Measurements from ENCODE around the gene MICAL3. TPM values are rescaled to one million over a fixed set of nuclear protein-coding genes. Genes with fewer than 3 reads are reported as not detected.

Gene MICAL3
- total RNA-seq, 1 donor from 2014 or later, result 36.9 TPM

DNA sequence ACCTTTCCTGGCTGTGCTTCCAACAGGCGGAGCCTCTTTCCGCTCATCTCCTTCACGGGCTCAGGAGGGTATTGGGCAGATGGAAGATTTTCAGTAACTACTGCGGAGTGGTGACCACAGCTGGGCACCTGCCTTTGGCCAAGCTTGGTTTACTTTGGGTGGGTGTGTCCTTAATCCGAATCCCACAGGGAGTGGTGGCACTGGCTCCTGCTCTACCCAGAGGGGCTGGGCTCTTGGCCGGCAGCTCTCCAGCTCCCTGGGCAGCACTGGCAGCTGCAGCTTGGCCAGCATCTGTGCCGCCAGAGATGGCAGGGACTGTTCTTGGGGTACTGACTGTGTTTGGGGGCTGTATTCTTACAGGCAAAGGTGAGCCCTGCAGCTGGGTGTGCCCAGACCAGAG lies 279.9 kb downstream of the MICAL3 start:
- Histone ChIP-seq H3K9me3 (no peaks in the 10 kb centered on the region), H3K4me3 (no peak overlapping the region)
- DNase-seq (ENCODE audit: low spot score in 2 of 2), result no peak

DNA sequence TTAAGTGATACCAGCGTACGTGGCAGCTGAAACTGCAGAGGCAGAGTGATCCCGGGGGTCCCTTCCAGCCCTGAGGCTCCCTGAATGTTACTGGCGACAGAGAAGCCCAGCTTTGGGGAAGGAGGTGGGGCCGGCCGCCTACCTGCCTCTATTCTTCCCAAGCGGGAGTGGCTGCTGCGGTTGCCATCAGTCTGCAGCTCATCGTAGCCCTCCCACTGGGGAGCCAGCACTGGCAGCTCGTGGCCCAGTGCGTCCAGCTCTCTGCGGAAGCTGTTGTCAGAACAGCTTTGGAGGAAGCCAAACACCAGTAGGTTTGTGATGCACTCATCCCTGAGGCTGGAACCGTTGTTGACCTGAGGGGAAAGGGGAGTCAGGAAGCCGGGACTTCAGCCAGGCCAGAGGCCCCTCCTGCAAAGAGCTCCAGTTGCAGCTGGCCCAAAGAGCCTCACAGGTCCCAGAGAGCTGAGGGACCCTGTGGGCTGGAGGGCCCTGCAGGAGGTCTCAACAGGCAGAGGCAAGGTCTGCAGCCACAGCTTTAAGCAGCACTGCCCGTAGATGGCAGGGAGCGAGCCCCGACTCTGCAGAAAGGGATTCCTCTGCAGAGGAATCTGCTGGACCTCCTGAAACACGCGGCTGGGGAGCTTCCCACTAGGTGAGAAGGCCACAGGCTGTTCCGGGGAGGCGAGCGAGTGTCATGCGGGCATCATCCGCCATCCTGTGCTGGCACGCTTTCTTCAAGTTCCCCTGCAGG lies 280.5 kb downstream of the MICAL3 start:
- Histone ChIP-seq H3K27ac (no peak overlapping the region), H3K4me1 (no peaks in the 10 kb centered on the region), H3K9me3 (no peaks in the 10 kb centered on the region), H3K36me3 (no peaks in the 10 kb centered on the region), H3K4me3 (no peak overlapping the region), H3K27me3 (no peaks in the 10 kb centered on the region)
- DNase-seq (ENCODE audit: low spot score in 2 of 2), result no peak
- TF ChIP-seq, protein P1, sequence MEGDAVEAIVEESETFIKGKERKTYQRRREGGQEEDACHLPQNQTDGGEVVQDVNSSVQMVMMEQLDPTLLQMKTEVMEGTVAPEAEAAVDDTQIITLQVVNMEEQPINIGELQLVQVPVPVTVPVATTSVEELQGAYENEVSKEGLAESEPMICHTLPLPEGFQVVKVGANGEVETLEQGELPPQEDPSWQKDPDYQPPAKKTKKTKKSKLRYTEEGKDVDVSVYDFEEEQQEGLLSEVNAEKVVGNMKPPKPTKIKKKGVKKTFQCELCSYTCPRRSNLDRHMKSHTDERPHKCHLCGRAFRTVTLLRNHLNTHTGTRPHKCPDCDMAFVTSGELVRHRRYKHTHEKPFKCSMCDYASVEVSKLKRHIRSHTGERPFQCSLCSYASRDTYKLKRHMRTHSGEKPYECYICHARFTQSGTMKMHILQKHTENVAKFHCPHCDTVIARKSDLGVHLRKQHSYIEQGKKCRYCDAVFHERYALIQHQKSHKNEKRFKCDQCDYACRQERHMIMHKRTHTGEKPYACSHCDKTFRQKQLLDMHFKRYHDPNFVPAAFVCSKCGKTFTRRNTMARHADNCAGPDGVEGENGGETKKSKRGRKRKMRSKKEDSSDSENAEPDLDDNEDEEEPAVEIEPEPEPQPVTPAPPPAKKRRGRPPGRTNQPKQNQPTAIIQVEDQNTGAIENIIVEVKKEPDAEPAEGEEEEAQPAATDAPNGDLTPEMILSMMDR (IDR thresholded peaks at IDR 0.05), result no peak
- intact Hi-C loops (cut with DNase I), result no loop called here

More for the DNA sequence above, 279.9 kb downstream of the MICAL3 start:
- TF ChIP-seq, protein P1 (IDR thresholded peaks at IDR 0.05), result no peak
- H3K27me3 ChIP-seq, result no peaks in the 10 kb centered on the region
- intact Hi-C loops (cut with DNase I), result no loop called here
- no peaks in the 10 kb centered on the region for H3K36me3 ChIP-seq
- no peaks in the 10 kb centered on the region for H3K4me1 ChIP-seq
- H3K27ac ChIP-seq, result no peak overlapping the region

DNA sequence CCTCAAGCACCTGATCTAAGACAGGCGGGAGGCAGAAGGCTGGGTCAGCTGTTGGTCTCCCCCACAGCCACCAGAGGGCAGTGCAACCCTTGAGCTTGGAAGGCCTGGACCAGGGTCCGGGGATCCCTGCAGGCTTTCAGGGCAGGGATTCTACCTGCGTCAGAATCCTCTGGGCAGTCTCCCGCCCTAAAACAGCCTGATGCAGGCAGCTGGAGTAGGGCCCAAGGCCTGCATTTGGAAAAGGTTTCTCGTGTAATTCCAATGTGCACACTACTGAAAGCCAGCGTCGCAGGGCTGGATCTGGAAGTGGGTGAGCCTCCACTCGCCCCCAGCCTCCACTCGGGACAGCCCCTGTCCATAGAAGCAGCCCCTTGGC lies 281.8 kb downstream of the MICAL3 start:
- Histone ChIP-seq H3K9me3 (no peaks in the 10 kb centered on the region), H3K27me3 (no peaks in the 10 kb centered on the region), H3K27ac (no peak overlapping the region), H3K36me3 (no peaks in the 10 kb centered on the region), H3K4me3 (no peak overlapping the region), H3K4me1 (no peaks in the 10 kb centered on the region)
- TF ChIP-seq, protein P1 (IDR thresholded peaks at IDR 0.05), result peak; percentile 31 to 69 (median 68)
- DNase-seq (ENCODE audit: low spot score in 2 of 2), result no peak
- intact Hi-C loops (cut with DNase I), result no loop called here

DNA sequence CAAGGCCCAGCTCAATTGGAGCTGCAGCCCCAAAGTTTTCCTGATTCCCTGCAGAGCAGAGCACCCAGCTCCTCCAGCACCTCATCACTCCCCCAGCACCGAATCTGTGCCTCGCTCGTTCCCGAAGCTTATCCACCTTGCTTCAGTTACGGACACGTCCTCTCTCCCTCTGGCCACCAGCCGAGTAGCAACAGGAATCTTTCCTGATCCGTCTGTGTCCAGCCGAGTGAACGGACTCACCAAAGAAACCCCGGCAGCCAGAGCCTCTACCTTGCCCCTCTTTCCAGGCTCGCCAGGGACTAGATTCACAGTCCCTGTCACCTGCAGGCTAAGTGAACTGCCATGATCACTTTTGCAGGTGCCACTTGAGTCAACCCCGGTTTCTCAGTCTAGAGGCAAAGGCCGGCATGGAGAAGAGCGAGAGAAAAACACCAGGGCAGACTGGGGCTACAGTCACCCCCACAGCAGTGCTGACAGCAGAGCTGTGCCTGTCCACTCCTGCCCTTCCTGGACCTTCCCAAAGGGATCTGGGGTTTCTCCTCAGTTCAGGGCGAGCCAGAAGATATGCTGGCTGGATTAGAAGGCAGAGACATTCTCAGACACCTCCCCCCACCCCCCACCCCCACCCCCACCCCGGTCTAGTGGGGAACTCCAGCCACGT lies 282.4 kb downstream of the MICAL3 start:
- Histone ChIP-seq H3K4me1 (no peaks in the 10 kb centered on the region), H3K9me3 (no peaks in the 10 kb centered on the region), H3K4me3 (no peak overlapping the region), H3K36me3 (no peaks in the 10 kb centered on the region), H3K27ac (no peak overlapping the region), H3K27me3 (no peaks in the 10 kb centered on the region)
- intact Hi-C loops (cut with DNase I), result no loop called here
- TF ChIP-seq, protein P1 (IDR thresholded peaks at IDR 0.05), result no peak
- no peak for DNase-seq (ENCODE audit: low spot score in 2 of 2)

DNA sequence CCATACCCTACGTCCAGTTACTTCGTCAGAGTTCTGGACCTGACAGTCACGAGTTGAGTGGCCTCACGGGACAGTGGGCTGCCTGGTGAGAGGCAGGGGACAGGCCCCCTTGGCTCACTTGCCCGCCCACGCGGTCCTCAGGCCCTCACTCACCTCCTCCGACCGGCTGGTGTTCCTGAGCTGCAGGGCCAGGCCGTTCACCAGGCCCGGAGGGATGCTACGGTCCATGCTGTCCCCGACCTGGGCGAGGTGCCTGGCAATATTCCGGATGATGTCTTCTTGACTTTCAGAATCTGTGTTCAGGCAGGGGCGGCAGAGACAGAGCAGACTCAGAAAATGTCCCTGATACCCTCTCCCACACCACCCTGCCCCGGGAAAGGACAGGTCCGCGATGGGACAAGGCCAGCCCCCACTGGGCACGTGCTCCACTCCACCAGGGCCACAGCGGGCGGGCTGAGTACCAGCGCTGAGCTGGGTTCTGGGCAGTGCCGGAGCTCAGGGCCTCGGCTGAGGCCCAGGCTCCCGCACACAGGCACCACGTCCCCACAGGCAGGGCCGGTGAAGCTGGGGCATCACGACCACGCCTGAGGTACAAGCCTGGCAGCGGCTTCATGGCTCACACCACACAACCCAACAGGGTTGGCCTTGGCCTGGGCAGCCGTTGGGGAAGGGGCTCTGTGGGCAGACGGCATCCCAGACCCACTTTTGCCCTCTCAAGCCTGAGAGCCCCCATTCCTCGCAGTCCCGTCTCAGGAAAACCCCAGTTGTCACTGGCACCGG lies 285.0 kb downstream of the MICAL3 start:
- no peaks in the 10 kb centered on the region for H3K4me1 ChIP-seq
- no peak for DNase-seq (ENCODE audit: low spot score in 2 of 2)
- intact Hi-C loops (cut with DNase I), result no loop called here
- peaks cover 3 to 11% of the 10 kb centered on the region in 2 donors for H3K36me3 ChIP-seq
- no peak overlapping the region for H3K27ac ChIP-seq
- TF ChIP-seq, protein P1 (IDR thresholded peaks at IDR 0.05), result no peak
- no peak overlapping the region for H3K4me3 ChIP-seq
- no peaks in the 10 kb centered on the region for H3K27me3 ChIP-seq
- no peaks in the 10 kb centered on the region for H3K9me3 ChIP-seq

Measured in ascending aorta (tissue), 2 donors.